Suprapubic skin (tissue), 4 donors: Measurements from ENCODE around the gene TUBGCP5.

ENCODE experiments used
- EP300 ChIP-seq: sonication (generic); formaldehyde crosslinking; IDR thresholded peaks from one replicate; pipeline ENCODE4 v1.6.1; 2017; ENCODE audit warnings: antibody characterized with exemption
- POLR2A ChIP-seq, 2 donors: fragments of 450-650 bp; IDR thresholded peaks; one replicate each; pipeline ENCODE4 v1.6.1; 2017; ENCODE audit warnings: antibody characterized with exemption in 2 of 2, mild to moderate bottlenecking in 2 of 2, moderate library complexity in 2 of 2
- POLR2AphosphoS5 ChIP-seq, 3 donors: sonication (generic); formaldehyde crosslinking; IDR thresholded peaks; one replicate each; pipeline ENCODE4 v1.6.1; 2017; ENCODE audit warnings: antibody characterized with exemption in 3 of 3
- TF ChIP-seq, protein P1 (sequence below), 2 donors: fragments of 200-600 bp in 1 of 2; fragments of 450-650 bp in 1 of 2; sonication (generic) in 1 of 2; IDR thresholded peaks; one replicate each; pipeline ENCODE4 v1.5.1; 2016 to 2019; ENCODE audit warnings: antibody characterized with exemption in 2 of 2, mild to moderate bottlenecking in 1 of 2, moderate library complexity in 1 of 2

GRCh38 chr15:23050708-23051107 is 11.3 kb upstream of the TUBGCP5 start:
- TF ChIP-seq POLR2A (IDR thresholded peaks at IDR 0.05): no peak
- TF ChIP-seq, protein P1, sequence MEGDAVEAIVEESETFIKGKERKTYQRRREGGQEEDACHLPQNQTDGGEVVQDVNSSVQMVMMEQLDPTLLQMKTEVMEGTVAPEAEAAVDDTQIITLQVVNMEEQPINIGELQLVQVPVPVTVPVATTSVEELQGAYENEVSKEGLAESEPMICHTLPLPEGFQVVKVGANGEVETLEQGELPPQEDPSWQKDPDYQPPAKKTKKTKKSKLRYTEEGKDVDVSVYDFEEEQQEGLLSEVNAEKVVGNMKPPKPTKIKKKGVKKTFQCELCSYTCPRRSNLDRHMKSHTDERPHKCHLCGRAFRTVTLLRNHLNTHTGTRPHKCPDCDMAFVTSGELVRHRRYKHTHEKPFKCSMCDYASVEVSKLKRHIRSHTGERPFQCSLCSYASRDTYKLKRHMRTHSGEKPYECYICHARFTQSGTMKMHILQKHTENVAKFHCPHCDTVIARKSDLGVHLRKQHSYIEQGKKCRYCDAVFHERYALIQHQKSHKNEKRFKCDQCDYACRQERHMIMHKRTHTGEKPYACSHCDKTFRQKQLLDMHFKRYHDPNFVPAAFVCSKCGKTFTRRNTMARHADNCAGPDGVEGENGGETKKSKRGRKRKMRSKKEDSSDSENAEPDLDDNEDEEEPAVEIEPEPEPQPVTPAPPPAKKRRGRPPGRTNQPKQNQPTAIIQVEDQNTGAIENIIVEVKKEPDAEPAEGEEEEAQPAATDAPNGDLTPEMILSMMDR (IDR thresholded peaks at IDR 0.05): no peak
- TF ChIP-seq POLR2AphosphoS5 (IDR thresholded peaks at IDR 0.05): no peak
- no peak for TF ChIP-seq EP300
